Activated CD8-positive, alpha-beta memory T cell treated with anti-CD3 and anti-CD28 coated beads, Interleukin-2, amount 50 U/mL, for 1 hour (primary cell): ENCODE data around the gene BAG3.
A peak's percentile ranks its signal among the peaks of the same experiment; 100 is the strongest.
"Not testable (repeated sequence)": the region's sequence is repeated elsewhere in the genome, so short reads cannot be mapped to it uniquely, and the experiment has no call there.

Source experiments
- DNase-seq: peaks from one replicate; pipeline ENCODE4 v3.0.0-alpha.2; 2020; ENCODE audit errors: extremely low read depth

Gene BAG3

GRCh38 chr10:119650692-119651513 is at the start of gene BAG3:
TSS of gene BAG3 (plus strand) at chr10:119651380. CDS start at chr10:119651676, 296 bp downstream.
- DNase-seq, result peak; percentile 44

DNA sequence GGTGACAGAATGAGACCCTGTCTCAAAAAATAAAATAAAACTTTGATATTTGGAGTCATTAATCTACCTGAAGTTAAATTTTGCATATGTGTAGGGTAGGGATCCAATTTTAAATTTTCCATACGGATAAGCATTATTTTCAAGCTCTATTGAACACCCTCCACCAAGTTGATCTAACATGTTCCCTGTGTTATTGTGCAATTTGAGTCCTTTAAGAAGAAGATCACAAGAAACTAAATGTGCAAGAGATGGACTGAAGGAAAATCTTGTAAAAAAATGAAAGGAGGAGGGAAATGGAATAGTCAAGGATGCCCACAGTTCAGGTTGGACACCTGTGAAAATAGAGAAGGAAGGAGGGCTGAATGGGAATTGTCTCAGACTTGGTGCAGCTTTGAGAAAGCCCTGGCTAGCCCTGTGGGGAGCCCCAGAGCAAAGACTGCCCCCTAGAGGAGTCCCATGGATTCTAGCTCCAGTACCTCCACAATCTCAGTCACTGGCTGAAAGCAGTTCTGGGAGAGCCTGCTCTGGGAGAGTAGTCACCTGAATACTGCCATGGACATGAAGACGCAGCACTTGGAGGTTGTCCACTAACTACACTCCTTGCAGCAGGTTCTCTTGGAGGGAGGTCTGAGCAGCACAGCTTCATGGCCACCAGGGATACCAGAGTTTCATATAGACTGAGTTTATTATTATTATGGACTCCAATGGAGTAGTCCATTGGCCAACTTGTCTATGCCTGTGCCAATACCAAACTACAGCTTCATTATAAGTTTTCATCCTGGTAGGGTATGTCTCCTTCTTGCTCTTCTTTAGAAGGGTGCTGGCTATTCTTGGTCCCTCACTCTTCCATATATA is 48.7 kb upstream of the BAG3 start:
- no peak for DNase-seq

DNA sequence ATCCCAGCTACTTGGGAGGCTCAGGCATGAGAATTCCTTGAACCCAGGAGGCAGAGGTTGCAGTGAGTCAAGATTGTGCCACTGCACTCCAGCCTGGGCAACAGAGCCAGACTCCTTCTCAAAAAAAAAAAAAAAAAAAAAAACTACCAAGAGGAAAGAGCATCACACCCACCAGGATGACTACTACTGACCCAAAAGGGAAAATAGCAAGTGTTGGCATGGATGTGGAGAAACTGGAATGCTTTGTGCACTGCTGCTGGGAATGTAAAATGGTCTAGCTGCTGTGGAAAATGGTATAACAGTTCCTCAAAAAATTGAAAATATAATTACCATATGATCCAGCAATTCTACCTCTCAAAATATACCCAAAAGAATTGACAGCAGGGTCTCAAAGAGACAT is 46.7 kb upstream of the BAG3 start:
- no peak for DNase-seq

DNA sequence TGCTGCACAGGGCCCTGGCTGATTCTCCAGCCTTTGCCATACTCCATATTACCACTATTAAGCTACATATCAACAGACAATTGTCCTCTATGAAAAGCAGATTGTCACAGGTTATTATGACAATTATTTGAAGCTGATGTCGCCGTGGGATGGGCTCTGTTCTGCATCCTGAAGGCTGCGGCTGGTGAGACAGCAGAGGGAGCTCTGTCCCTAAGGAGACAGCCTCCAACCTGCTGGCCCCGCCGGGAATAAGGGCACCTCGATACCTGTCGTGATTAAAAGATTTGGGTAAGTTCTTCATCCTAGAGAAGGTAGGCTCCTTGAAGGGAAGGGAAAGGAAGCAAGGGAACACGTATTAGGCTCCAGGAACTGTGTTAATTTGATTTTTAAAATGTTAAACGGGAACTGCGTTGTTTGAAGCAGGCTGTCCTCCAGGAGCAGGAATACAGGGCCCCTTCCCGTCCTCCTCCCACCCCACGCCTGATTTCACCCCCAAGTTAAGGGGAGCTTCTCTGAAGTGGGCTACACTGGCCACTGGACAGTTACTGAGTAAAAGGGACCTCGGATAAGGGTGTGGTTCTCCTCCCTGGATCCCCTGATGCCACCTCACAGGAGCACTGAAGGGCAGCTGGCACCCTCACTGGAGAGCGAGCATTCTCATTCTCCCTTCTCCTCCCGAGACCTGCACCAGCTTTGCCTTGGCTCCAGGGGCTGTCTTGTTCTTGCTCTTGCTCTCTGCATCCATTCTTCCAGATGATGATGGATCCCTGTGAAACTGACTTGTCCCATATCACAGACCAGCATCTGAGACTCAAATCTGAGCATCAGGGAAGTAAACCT is 42.6 kb upstream of the BAG3 start:
- DNase-seq, result no peak

DNA sequence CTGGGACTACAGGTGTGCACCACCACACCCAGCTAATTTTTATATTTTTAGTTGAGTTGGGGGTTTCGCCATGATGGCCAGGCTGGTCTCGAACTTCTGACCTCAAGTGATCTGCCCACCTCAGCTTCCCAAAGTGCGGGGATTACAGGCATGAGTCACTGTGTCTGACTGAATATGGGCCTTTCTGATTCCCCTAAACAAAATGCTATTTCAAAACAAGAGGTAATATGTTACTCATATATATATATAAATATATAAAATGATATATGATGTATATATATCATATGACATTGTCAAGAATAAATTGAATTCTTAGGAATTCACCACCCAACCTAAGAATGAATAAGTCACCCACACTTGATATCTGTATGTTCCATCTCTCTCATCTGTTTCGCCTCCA is 41.7 kb upstream of the BAG3 start:
- DNase-seq, result no peak

DNA sequence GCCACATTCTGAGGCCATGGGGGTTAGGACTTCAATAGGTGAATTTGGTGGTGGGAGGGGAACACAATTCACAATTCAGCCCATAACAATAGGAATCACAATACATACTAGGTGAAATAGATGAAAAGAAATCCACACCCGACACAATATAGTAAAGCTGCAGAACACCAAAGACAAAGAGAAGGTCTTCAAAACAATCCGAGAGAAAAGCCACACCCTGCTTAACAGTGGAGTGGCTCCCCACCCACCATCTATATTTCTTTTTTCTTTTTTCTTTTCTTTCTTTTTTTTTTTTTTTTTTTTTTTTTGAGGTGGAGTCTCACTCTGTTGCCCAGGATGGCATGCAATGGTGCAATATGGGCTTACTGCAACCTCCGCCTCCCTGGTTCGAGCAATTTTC is 39.7 kb upstream of the BAG3 start:
- no peak for DNase-seq

GRCh38 chr10:119613741-119614140 is 37.4 kb upstream of the BAG3 start:
- no peak for DNase-seq

GRCh38 chr10:119614686-119615085 is 36.5 kb upstream of the BAG3 start:
- DNase-seq, result no peak

- DNase-seq, result no peak
Measured at GRCh38 chr10:119616882-119617570, 34.2 kb upstream of the BAG3 start.

GRCh38 chr10:119619215-119619614 is 32.0 kb upstream of the BAG3 start:
- no peak for DNase-seq

DNA sequence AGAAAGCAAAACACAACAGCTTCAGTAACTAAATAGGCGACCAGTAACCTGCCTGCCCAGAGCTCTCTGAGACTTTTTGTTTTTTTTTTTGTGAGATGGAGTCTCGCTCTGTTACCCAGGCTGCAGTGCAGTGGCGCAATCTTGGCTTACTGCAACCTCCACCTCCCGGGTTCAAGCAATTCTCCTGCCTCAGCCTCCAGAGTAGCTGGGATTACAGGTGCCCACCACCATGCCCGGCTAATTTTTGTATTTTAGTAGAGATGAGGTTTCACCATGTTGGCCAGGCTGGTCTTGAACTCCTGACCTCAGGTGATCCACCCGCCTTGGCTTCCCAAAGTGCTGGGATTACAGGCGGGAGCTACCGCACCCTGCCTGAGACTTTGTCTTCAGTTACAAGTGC is 31.4 kb upstream of the BAG3 start:
- not testable (repeated sequence) for DNase-seq

GRCh38 chr10:119620241-119621077 is 30.7 kb upstream of the BAG3 start:
- DNase-seq, result no peak

DNA sequence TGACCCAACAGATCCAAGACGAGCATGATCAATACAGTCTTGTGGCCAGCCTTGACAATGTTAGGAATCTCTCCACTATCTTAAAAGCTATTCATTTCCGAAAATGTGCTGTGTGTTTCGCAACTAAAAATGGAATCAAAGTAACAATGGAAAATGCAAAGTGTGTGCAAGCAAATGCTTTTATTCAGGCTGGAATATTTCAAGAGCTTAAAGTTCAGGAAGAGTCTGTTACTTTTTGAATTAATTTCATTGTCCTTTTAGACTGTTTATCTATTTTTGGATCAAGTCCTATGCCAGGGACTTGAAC is 30.1 kb upstream of the BAG3 start:
- no peak for DNase-seq

DNA sequence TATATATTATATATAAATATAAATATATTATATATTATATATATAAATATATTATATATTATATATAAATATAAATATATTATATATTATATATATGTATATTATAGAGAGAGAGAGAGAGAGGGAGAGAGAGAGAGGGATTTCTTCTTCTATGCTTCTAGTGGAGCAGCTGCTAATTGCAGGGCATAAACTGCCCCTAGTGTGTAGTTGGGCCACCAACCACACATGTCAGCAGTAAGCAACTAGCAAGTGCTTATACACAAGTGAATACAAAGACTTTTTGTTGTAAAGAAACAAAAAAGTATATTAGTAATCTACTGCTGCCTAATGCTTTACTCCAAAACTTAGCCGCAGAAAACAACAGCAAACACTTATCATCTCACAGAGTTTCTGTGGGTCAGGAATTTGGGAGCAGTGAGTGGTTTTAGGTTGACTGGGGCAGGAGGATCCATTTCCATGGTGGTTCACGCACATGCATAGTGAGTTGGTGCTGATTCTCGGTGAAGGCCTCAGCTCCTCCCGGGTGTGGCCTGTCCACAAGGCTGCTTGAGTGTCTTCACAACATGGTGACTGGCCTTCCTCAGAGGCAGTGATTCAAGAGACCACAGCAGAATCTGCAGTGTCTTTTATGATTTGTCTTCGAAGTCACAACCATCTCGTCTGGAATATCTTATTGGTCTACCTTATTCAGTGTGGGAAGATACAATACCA is 25.5 kb upstream of the BAG3 start:
- DNase-seq, result no peak

DNA sequence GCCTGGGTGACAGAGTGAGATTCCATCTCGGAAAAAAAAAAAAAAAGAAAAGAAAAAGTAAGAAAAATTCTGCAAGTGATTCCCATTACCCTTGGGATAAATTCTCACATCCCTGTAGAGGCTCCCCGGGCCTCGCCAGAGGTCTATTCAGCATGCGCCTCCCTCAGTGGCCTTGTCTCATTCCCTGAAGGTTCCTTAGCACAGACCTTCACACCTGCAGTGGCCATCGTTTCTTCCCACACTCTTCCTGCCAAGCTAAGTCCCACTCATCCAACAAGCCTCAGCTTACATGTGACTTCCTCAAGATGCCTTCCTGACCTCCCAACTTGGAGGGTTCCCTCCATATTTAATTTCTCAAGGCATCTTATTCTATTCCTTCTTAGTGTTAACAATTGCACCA is 20.9 kb upstream of the BAG3 start:
- no peak for DNase-seq

GRCh38 chr10:119633538-119634218 is 17.5 kb upstream of the BAG3 start:
- DNase-seq, result no peak

DNA sequence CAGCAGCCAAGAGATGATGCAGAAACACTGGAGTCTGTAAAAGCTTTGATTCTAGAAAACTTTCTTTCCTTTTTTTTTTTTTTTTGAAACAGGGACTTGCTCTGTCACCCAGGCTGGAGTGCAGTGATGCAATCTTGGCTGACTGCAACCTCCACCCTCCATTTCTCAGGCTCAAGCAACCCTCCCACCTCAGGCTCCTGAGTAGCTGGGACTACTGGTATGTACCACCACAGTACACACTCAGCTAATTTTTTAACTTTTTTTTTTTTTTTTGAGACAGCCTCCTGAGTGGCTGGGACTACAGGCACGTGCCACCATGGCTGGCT is 17.0 kb upstream of the BAG3 start:
- DNase-seq, result no peak

GRCh38 chr10:119637631-119638030 is 13.5 kb upstream of the BAG3 start:
- DNase-seq, result no peak

GRCh38 chr10:119638982-119639381 is 12.2 kb upstream of the BAG3 start:
- DNase-seq, result no peak

- no peak for DNase-seq
Measured at GRCh38 chr10:119640384-119640783, 10.8 kb upstream of the BAG3 start.
